ENCODE data around the gene SCUBE2.
A peak's percentile ranks its signal among the peaks of the same experiment; 100 is the strongest.

The SCUBE2 gene

DNA sequence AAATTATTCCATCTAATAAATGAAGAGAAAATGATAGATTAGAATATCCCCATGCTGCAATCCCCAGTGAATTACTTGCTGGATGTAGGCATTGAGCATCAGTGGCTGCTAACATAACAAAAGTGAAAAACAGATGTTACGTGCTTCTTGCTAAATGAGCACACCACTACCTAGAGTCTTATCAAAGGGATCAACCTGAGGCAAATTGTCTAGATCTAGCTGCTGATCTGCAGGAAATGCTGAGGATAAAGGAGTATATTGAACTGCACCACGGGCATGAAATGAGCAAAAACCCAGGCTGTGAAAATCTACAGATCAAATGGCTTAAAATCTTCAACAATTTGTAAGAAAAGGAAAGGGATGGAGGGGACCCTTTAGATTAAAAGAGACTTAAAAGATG lies 45.3 kb upstream of the SCUBE2 start:
- TF ChIP-seq, protein P1, sequence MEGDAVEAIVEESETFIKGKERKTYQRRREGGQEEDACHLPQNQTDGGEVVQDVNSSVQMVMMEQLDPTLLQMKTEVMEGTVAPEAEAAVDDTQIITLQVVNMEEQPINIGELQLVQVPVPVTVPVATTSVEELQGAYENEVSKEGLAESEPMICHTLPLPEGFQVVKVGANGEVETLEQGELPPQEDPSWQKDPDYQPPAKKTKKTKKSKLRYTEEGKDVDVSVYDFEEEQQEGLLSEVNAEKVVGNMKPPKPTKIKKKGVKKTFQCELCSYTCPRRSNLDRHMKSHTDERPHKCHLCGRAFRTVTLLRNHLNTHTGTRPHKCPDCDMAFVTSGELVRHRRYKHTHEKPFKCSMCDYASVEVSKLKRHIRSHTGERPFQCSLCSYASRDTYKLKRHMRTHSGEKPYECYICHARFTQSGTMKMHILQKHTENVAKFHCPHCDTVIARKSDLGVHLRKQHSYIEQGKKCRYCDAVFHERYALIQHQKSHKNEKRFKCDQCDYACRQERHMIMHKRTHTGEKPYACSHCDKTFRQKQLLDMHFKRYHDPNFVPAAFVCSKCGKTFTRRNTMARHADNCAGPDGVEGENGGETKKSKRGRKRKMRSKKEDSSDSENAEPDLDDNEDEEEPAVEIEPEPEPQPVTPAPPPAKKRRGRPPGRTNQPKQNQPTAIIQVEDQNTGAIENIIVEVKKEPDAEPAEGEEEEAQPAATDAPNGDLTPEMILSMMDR (conservative IDR thresholded peaks at IDR 0.05), result no peak
- H3K27ac ChIP-seq, result peak overlapping the region; percentile 82

GRCh38 chr11:9133956-9134355 lies 42.6 kb upstream of the SCUBE2 start:
- TF ChIP-seq, protein P1 (conservative IDR thresholded peaks at IDR 0.05), result no peak
- no peak overlapping the region for H3K27ac ChIP-seq

DNA sequence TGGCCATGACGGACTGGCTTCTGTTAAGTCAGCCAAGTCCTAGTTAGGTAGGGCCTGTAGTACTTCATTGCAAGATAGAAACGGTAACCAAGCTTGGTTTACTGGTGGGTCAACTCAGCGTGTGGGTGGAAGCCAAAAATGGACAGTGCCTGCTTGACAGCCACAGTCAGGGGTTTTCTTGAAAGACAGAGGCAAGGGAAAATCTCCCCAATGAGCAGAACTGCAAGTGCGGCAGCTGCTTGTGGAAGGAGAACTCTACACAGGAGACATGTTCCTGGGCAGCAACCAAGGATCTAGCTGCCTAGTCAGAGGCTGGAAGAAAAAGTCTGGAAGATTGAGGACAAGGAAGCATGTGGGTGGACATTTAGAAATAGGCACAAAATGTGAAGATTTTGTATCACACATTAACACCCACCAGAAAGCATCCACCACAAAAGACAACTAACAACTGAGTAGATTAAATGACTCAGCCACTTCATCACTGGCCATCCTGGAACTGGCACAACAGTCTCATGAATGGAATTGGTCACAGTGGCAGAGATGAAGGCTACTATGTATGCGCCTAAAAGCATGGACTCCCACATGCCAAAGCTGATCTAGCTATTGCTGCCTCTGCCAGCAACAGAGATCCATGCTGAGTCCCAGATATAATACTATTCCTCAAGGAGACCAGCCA lies 40.9 kb upstream of the SCUBE2 start:
- no peak overlapping the region for H3K27ac ChIP-seq
- TF ChIP-seq, protein P1 (conservative IDR thresholded peaks at IDR 0.05), result no peak

GRCh38 chr11:9130297-9130696 lies 38.9 kb upstream of the SCUBE2 start:
- TF ChIP-seq, protein P1 (conservative IDR thresholded peaks at IDR 0.05), result no peak
- H3K27ac ChIP-seq, result no peak overlapping the region

DNA sequence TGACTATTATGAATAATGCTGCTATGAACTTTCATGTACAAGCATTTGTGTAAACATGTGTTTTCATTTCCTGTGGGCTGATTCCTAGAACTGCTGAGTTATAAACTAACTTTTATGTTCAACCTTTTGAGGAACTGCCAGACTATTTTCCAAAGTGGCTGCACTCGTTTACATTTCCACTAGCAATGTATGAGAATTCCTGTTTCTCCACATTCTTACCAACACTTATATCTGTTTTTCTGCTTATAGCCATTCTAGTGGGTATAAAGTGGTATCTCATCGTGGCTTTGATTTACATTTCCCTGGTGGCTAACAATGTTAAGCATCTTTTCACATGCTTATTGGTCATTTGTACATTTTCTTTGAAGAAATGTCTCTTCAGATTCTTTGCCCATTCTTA lies 35.2 kb upstream of the SCUBE2 start:
- TF ChIP-seq, protein P1 (conservative IDR thresholded peaks at IDR 0.05), result no peak
- H3K27ac ChIP-seq, result peak overlapping the region; percentile 69; the same call in 1 of the 2 replicates

- TF ChIP-seq, protein P1 (conservative IDR thresholded peaks at IDR 0.05), result no peak
- peak overlapping the region; percentile 69 for H3K27ac ChIP-seq
These were observed 33.9 kb upstream of the SCUBE2 start for GRCh38 chr11:9125185-9125886.

- TF ChIP-seq, protein P1 (conservative IDR thresholded peaks at IDR 0.05), result no peak
- peak overlapping the region; percentile 69; the same call in 1 of the 2 replicates for H3K27ac ChIP-seq
These were observed 32.4 kb upstream of the SCUBE2 start for GRCh38 chr11:9123595-9124304.
